ENCODE measurements around the gene TMEM183A. TPM values are rescaled to one million over a fixed set of nuclear protein-coding genes. Genes with fewer than 3 reads are reported as not detected.

The TMEM183A gene
- total and polyA plus RNA-seq, 9 of the 15 experiments (the other 6 are each of a cell fraction or from before 2014, with no cell fraction given): 23.4 to 190 (median 124) TPM

DNA sequence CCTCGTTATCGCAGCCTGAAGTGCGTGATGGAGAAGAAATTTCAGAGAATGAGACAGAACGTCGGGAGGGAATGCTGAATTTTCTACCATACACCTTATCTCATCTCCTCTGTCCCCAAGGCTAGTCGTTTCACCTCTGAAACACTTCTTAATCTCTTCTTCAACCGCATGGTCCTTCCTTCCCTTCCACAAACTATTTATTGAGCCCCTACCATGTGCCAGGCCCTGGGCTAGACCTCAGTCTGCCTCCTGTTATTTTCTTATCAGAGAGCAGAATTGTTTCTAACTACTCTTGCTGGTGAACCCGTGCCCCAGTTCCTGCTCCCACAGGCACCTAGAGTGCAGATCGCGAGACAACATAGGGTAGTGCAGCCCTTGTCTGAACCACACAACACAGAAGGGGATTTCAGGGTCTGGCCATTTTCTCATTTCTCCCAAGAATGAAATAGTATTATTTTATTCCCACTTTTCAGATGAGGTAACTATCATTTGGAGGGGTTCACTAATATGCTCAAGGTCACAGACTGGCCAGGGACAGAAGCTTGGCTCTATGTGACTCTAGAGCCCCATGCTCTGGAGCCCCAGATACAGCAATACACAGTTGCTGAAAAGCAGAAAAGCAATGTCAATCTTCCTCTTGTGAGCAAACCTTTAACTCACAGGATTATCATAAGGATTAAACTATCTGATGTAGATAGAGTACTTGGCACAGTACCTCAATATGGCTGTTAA is 48.5 kb upstream of the TMEM183A start (continued):
- TF ChIP-seq CHD2 (IDR thresholded peaks at IDR 0.05; ENCODE audit: low read depth, low read length) (peak; percentile 52; the same call in 1 of the 2 replicates), PHF21A (IDR thresholded peaks at IDR 0.05; ENCODE audit: borderline replicate concordance, low read depth) (no peak), FOXJ3 (CRISPR knock-in tag; IDR thresholded peaks at IDR 0.05) (no peak), ETV5 (CRISPR knock-in tag; IDR thresholded peaks at IDR 0.05; ENCODE audit: low read depth) (0 out of 2 replicates have a peak, but pooled peaks have one; percentile 9), PCBP1 (IDR thresholded peaks at IDR 0.05; ENCODE audit: low read depth, low read length, poor library complexity, severe bottlenecking) (no peak), CBX2 (IDR thresholded peaks at IDR 0.05; ENCODE audit: insufficient read depth, low read length, poor library complexity, severe bottlenecking) (no peak), KAT7 (CRISPR knock-in tag; IDR thresholded peaks at IDR 0.05; ENCODE audit: borderline replicate concordance) (no peak), RBM25 (IDR thresholded peaks at IDR 0.05; ENCODE audit: low read depth, low read length, severe bottlenecking) (no peak), NR2C2 (CRISPR knock-in tag; IDR thresholded peaks at IDR 0.05) (no peak), NR2C2 (tag; IDR thresholded peaks at IDR 0.05) (0 out of 2 replicates have a peak, but pooled peaks have one; percentile 7), SMC3 (conservative IDR thresholded peaks at IDR 0.05; ENCODE audit: insufficient read depth, low read depth, low read length) (no peak), RBM34 (IDR thresholded peaks at IDR 0.05; ENCODE audit: borderline replicate concordance, insufficient read depth, low read length) (no peak), BCOR (IDR thresholded peaks at IDR 0.05) (peak; percentile 46; the same call in 1 of the 2 replicates), EP400 (IDR thresholded peaks at IDR 0.05) (peak; percentile 75)
- TF ChIP-seq, protein P1, sequence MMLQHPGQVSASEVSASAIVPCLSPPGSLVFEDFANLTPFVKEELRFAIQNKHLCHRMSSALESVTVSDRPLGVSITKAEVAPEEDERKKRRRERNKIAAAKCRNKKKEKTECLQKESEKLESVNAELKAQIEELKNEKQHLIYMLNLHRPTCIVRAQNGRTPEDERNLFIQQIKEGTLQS (IDR thresholded peaks at IDR 0.05): no peak
- TF ChIP-seq, protein P1 (CRISPR knock-in tag; conservative IDR thresholded peaks at IDR 0.05): 0 out of 2 replicates have a peak, but pooled peaks have one; percentile 12
- TF ChIP-seq, protein P2, sequence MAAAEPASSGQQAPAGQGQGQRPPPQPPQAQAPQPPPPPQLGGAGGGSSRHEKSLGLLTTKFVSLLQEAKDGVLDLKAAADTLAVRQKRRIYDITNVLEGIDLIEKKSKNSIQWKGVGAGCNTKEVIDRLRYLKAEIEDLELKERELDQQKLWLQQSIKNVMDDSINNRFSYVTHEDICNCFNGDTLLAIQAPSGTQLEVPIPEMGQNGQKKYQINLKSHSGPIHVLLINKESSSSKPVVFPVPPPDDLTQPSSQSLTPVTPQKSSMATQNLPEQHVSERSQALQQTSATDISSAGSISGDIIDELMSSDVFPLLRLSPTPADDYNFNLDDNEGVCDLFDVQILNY (CRISPR knock-in tag; IDR thresholded peaks at IDR 0.05): no peak
- TF ChIP-seq, protein P3, sequence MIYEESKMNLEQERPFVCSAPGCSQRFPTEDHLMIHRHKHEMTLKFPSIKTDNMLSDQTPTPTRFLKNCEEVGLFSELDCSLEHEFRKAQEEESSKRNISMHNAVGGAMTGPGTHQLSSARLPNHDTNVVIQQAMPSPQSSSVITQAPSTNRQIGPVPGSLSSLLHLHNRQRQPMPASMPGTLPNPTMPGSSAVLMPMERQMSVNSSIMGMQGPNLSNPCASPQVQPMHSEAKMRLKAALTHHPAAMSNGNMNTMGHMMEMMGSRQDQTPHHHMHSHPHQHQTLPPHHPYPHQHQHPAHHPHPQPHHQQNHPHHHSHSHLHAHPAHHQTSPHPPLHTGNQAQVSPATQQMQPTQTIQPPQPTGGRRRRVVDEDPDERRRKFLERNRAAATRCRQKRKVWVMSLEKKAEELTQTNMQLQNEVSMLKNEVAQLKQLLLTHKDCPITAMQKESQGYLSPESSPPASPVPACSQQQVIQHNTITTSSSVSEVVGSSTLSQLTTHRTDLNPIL (CRISPR knock-in tag; IDR thresholded peaks at IDR 0.05): no peak
- TF ChIP-seq, protein P4, sequence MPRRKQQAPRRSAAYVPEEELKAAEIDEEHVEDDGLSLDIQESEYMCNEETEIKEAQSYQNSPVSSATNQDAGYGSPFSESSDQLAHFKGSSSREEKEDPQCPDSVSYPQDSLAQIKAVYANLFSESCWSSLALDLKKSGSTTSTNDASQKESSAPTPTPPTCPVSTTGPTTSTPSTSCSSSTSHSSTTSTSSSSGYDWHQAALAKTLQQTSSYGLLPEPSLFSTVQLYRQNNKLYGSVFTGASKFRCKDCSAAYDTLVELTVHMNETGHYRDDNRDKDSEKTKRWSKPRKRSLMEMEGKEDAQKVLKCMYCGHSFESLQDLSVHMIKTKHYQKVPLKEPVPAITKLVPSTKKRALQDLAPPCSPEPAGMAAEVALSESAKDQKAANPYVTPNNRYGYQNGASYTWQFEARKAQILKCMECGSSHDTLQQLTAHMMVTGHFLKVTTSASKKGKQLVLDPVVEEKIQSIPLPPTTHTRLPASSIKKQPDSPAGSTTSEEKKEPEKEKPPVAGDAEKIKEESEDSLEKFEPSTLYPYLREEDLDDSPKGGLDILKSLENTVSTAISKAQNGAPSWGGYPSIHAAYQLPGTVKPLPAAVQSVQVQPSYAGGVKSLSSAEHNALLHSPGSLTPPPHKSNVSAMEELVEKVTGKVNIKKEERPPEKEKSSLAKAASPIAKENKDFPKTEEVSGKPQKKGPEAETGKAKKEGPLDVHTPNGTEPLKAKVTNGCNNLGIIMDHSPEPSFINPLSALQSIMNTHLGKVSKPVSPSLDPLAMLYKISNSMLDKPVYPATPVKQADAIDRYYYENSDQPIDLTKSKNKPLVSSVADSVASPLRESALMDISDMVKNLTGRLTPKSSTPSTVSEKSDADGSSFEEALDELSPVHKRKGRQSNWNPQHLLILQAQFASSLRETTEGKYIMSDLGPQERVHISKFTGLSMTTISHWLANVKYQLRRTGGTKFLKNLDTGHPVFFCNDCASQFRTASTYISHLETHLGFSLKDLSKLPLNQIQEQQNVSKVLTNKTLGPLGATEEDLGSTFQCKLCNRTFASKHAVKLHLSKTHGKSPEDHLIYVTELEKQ (CRISPR knock-in tag; IDR thresholded peaks at IDR 0.05): no peak
